ENCODE measurements around the gene GMDS. TPM values are rescaled to one million over a fixed set of nuclear protein-coding genes. Genes with fewer than 3 reads are reported as not detected.

The GMDS gene
- total RNA-seq, 2 donors from 2014 or later: 25.4 to 29.5 TPM

DNA sequence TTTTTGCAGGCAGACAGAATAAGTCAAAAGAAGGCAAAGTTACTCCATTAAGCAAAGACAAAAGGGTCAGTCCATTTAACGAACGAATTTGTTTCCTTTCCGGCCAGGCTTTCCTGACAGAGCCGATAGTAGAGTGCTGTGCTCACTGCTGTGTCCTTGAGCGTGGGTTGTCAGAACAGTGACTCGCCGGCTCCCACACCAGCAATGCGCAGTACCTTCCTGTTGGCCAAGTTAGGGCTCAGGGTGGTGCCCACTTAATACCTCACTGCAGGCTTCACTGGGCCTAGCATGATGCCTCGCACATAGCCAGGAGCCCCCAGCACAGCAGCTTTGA lies 341.0 kb downstream of the GMDS start:
- Mint-ChIP-seq H3K4me1 (peaks cover 27% of the 10 kb centered on the region), H3K4me3 (no peak overlapping the region), H3K9me3 (no peaks in the 10 kb centered on the region), H3K27ac (peak overlapping the region; percentile 77), H3K27me3 (ENCODE audit: insufficient read depth) (no peaks in the 10 kb centered on the region), H3K36me3 (ENCODE audit: low read depth) (no peaks in the 10 kb centered on the region)
- Histone ChIP-seq H3K27ac (ENCODE audit: low read depth, low read length) (no peak overlapping the region), H3K36me3 (ENCODE audit: control insufficient read depth, insufficient read depth, low read length) (no peaks in the 10 kb centered on the region), H3K27me3 (ENCODE audit: control insufficient read depth, insufficient read depth, low read length, poor library complexity, severe bottlenecking) (no peaks in the 10 kb centered on the region), H3K4me1 (ENCODE audit: control insufficient read depth, insufficient read depth, low read length) (no peaks in the 10 kb centered on the region), H3K9me3 (ENCODE audit: control insufficient read depth, low read length) (no peaks in the 10 kb centered on the region), H3K9ac (ENCODE audit: extremely low read depth, low read length, poor library complexity, severe bottlenecking) (no peak overlapping the region), H3K4me3 (ENCODE audit: low read length) (no peak overlapping the region)
- WGBS, 2 experiments (ENCODE audit: insufficient coverage in 1 of 2, insufficient read length in 1 of 2): 79 to 90% methylated on average over 7 to 9 of the region's 9 CpGs
- DNase-seq: no peak
- TF ChIP-seq, protein P1, sequence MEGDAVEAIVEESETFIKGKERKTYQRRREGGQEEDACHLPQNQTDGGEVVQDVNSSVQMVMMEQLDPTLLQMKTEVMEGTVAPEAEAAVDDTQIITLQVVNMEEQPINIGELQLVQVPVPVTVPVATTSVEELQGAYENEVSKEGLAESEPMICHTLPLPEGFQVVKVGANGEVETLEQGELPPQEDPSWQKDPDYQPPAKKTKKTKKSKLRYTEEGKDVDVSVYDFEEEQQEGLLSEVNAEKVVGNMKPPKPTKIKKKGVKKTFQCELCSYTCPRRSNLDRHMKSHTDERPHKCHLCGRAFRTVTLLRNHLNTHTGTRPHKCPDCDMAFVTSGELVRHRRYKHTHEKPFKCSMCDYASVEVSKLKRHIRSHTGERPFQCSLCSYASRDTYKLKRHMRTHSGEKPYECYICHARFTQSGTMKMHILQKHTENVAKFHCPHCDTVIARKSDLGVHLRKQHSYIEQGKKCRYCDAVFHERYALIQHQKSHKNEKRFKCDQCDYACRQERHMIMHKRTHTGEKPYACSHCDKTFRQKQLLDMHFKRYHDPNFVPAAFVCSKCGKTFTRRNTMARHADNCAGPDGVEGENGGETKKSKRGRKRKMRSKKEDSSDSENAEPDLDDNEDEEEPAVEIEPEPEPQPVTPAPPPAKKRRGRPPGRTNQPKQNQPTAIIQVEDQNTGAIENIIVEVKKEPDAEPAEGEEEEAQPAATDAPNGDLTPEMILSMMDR (conservative IDR thresholded peaks at IDR 0.05): no peak

DNA sequence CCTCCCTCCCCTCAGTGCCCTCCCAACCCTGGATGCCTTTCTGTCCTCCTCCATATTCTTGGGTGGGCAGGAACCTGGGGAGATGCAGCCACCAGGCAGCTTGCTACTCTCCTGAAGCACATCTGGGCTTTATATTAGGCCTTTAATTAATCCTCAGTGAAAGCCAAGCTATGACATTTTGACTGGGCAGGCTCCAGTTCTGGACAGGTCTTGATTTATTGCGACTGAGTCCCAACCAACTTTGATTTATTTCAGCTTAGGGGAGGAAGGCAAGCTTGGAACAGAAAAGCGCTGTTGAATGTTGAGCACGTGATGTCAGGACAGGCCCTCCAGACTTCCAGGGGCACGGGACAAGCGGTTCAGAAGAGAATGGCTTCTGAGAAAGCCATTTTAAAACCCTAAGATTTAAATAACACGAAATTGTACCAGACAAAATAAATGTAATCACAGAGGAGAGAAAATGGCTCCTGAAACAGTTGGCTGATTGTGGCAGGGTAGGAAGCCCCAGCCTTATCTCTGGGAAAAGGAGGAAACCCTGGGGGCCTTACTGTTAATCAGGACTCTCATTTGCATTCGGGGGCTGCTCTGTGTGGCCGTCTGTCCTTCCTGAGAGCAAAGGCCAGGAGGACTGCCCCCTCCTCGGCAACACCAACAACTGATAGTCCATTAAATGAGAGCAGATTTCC lies 341.5 kb downstream of the GMDS start:
- H3K9me3 ChIP-seq (ENCODE audit: control insufficient read depth, low read length): no peaks in the 10 kb centered on the region
- Mint-ChIP-seq H3K4me3 (no peak overlapping the region), H3K9me3 (no peaks in the 10 kb centered on the region), H3K27ac (peak overlapping the region; percentile 77), H3K36me3 (ENCODE audit: low read depth) (no peaks in the 10 kb centered on the region), H3K4me1 (peaks cover 21% of the 10 kb centered on the region), H3K27me3 (ENCODE audit: insufficient read depth) (no peaks in the 10 kb centered on the region)
- no peak overlapping the region for H3K4me3 ChIP-seq (ENCODE audit: low read length)
- WGBS, 2 experiments (ENCODE audit: insufficient coverage in 1 of 2, insufficient read length in 1 of 2): 81 to 90% methylated on average over 3 to 9 of the region's 9 CpGs
- no peaks in the 10 kb centered on the region for H3K36me3 ChIP-seq (ENCODE audit: control insufficient read depth, insufficient read depth, low read length)
- no peak for DNase-seq
- H3K27ac ChIP-seq (ENCODE audit: low read depth, low read length): no peak overlapping the region
- TF ChIP-seq, protein P1 (conservative IDR thresholded peaks at IDR 0.05): no peak
- H3K4me1 ChIP-seq (ENCODE audit: control insufficient read depth, insufficient read depth, low read length): no peaks in the 10 kb centered on the region
- H3K9ac ChIP-seq (ENCODE audit: extremely low read depth, low read length, poor library complexity, severe bottlenecking): no peak overlapping the region
- no peaks in the 10 kb centered on the region for H3K27me3 ChIP-seq (ENCODE audit: control insufficient read depth, insufficient read depth, low read length, poor library complexity, severe bottlenecking)

DNA sequence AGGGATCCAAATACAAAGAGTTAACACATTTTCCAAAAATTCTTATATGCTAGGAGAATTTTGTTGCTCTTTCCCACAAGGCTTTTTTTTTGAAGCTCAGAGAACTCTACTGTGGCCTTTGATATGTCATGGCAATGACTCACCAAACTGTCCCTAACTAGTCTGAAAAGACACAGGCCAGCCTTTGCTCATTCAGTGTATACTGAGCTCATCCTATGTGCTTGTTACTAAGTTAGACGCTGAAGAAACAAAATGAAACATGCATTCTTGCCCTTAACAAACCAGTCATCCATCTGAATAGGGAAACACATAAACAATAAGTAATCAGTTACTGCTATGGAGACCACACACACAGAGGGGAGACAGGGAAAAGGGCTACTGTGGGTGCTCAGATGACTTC lies 343.8 kb downstream of the GMDS start:
- Histone ChIP-seq H3K4me3 (ENCODE audit: low read length) (no peak overlapping the region), H3K9me3 (ENCODE audit: control insufficient read depth, low read length) (no peaks in the 10 kb centered on the region), H3K9ac (ENCODE audit: extremely low read depth, low read length, poor library complexity, severe bottlenecking) (no peak overlapping the region), H3K27me3 (ENCODE audit: control insufficient read depth, insufficient read depth, low read length, poor library complexity, severe bottlenecking) (no peaks in the 10 kb centered on the region), H3K4me1 (ENCODE audit: control insufficient read depth, insufficient read depth, low read length) (no peaks in the 10 kb centered on the region), H3K27ac (ENCODE audit: low read depth, low read length) (no peak overlapping the region), H3K36me3 (ENCODE audit: control insufficient read depth, insufficient read depth, low read length) (no peaks in the 10 kb centered on the region)
- H3K4me1 Mint-ChIP-seq: peaks cover 19% of the 10 kb centered on the region
- no peaks in the 10 kb centered on the region for H3K36me3 Mint-ChIP-seq (ENCODE audit: low read depth)
- no peaks in the 10 kb centered on the region for H3K9me3 Mint-ChIP-seq
- no peak overlapping the region for H3K4me3 Mint-ChIP-seq
- no peak for DNase-seq
- H3K27ac Mint-ChIP-seq: no peak overlapping the region
- H3K27me3 Mint-ChIP-seq (ENCODE audit: insufficient read depth): no peaks in the 10 kb centered on the region
- TF ChIP-seq, protein P1 (conservative IDR thresholded peaks at IDR 0.05): no peak
- WGBS, 2 experiments (ENCODE audit: insufficient coverage in 1 of 2, insufficient read length in 1 of 2): 83 to 89% methylated on average over 1 of the region's 1 CpG

All from endodermal cell (in vitro differentiated cells).